HFF-Myc (cell line): ENCODE data around the gene ANKRD60.

Source experiments
- DNase-seq: peaks from one replicate; pipeline ENCODE4 v3.0.0-alpha.2; 2011; ENCODE audit warnings: low read depth; ENCODE audit errors: extremely low read depth
- H3K4me3 ChIP-seq: replicated peaks from 2 replicates; pipeline ENCODE4 v1.5.1; 2011; ENCODE audit warnings: low read depth, mild to moderate bottlenecking, control low read depth, low read length
- TF ChIP-seq, protein P1 (sequence below): IDR thresholded peaks from 2 replicates; pipeline ENCODE4 v1.5.1; 2012; ENCODE audit warnings: mild to moderate bottlenecking, low read depth, low read length, control low read depth; ENCODE audit errors: missing control alignments

The ANKRD60 gene

DNA sequence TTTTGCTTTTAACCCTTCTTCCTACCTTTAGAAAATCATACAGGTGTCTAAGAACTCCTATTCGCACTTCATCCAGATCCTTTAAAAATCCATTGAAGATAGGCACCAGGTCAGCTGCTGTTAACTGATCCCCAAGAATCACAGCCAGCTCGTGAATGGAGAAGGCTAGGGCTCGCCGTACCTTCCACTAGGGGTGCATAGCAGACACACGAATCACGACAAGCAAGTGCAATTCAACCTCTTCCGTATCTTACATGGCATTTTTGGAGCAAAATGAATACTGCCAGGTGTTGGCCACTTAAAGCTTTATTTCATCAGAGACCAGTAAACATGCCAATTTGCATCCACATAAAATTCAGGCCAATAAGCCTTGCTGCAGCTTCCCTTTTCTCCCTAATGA lies 10.8 kb upstream of the ANKRD60 start:
- no peak for DNase-seq
- TF ChIP-seq, protein P1, sequence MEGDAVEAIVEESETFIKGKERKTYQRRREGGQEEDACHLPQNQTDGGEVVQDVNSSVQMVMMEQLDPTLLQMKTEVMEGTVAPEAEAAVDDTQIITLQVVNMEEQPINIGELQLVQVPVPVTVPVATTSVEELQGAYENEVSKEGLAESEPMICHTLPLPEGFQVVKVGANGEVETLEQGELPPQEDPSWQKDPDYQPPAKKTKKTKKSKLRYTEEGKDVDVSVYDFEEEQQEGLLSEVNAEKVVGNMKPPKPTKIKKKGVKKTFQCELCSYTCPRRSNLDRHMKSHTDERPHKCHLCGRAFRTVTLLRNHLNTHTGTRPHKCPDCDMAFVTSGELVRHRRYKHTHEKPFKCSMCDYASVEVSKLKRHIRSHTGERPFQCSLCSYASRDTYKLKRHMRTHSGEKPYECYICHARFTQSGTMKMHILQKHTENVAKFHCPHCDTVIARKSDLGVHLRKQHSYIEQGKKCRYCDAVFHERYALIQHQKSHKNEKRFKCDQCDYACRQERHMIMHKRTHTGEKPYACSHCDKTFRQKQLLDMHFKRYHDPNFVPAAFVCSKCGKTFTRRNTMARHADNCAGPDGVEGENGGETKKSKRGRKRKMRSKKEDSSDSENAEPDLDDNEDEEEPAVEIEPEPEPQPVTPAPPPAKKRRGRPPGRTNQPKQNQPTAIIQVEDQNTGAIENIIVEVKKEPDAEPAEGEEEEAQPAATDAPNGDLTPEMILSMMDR = no peak
- no peak overlapping the region for H3K4me3 ChIP-seq

DNA sequence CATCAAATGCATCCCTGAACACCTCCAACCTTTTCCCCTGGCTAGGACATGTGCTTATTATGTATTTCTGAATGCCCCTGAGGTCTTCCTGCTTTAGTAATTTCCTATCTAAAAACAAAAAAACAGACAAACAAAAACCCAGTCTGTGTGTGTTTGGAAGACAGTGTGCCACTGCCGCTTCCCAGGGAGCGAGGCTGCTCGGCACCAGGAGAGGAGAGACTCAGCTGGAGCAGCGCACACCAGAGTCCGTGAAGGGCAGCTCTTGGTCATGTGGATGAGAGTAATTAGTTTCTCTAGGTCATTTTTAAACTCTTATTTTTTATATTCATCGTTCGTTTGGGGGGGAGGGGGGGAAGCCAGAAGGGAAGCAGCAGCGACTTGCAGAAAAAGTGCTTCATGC lies 10.0 kb upstream of the ANKRD60 start:
- TF ChIP-seq, protein P1 = no peak
- DNase-seq = no peak
- H3K4me3 ChIP-seq = no peak overlapping the region

DNA sequence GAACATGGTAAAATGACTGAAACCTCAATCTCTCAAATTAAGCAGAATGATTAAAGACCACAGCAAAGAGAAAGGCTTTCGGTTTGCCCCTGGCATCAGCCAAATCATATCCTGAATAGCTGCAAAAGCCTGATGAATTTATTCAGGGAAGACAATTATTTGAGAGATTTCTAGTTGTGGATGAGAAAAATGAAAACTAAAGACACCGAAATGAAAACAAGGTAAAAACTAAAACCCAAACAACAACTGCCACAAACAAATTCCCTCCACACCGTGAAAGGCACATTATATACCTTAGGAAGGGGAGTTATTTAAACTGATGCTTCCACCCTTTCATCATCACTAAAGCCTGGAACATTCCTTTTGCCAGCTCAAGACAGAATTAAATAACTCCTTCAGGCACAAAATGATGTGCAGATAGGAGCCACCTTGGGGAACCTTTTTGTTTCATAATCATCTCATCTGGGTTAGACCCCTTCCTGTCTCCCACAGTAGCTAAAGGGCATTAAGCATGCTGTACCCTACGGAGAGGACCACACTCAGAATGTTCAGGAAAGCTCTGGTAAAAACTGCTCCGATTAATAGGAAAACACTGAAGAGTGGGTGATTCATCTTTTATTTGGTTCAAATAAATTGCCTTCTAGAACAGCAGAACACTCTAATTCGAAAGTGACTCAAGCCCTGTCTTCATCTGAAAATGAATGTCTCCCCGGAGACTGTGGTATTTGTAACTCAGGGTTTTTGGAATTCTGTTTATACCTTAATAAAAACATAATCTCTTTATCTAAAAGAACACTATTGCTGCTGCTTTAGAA lies 9.1 kb upstream of the ANKRD60 start:
- no peak for DNase-seq
- TF ChIP-seq, protein P1 = no peak
- H3K4me3 ChIP-seq = peak overlapping the region; percentile 43; the same call in 1 of the 2 replicates

DNA sequence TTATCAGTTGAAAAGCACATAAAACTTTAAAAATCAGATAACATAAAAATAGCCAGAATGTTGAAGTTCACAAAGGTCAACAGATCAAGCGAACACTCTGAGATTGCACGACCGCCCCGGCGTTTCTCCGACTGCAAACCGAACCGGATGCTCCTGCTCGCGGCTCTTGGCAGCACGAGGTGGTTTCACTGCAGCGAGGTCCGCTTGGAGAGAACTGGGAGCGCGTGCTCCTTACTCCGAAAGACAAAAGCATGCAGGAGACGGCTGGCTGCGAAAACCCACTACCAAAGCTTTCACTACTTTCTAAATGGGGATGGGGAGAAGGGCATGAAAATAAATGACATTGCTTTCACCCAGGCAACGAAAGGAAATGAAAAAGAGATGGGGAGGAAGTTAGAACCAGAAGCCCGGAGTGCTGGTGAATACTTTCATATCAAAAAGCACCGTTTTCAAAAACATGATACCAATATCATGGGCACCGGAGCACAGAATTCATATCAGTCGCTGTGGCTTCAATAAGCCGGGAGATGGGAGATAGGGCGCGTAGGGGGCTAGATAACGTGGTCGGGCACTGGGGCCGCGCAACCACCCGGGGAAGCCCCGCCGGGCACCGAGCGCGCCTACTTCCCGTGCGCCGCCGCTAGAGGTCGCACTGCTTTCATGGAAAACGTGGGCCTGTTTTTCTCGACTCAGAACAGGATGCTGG lies 8.3 kb upstream of the ANKRD60 start:
- TF ChIP-seq, protein P1 = peak; percentile 95
- DNase-seq = peak; percentile 52
- H3K4me3 ChIP-seq = peak overlapping the region; percentile 43

DNA sequence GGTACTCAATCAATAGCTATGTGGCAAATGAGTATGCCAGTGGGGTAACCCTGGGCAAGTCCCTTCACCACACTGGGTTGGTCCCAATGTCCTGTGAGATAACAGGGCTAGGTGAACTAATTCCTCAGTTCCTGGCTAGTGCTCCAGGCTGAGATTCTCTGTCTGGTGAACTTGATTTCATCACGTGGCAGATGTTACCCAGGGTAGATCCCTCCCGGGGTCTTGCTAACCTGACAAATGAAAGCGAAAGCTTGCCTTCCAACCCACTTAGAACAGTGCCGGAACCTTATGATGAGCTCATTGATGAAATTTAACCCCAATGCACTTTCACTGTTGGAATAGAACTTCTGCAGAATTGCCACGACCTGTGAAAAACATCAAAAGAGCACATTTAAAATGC lies 6.6 kb upstream of the ANKRD60 start:
- TF ChIP-seq, protein P1 = no peak
- no peak for DNase-seq
- no peak overlapping the region for H3K4me3 ChIP-seq

DNA sequence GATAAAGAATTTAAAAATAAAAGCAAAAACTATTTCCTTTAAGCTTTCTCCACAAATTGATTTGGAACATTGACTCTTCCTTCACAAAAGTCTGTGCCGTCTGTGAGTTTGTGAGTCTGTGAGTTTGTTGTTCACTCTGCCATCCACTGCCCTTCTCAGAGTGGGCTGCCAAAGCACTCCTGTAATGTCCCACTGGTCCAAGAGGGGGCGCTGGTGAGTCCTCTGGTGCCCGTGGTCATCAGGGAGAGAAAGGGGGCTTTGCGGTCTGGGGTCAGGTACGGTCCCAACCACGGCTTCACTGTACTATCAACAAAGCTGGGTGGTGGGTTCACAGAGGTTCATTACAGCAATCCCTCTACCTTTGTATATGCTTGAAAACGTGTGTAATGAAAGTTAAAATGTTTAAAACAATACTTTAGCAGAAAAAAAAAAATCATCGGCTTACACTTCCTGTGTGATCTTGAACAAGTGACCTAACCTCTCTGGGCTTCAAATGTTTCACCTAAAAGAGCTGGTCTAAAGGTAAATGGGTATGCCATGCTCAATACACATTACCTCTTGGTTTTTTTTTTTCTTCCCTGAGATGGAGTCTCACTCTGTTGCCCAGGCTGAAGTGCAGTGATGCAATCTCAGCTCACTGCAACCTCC lies 5.6 kb upstream of the ANKRD60 start:
- H3K4me3 ChIP-seq = no peak overlapping the region
- TF ChIP-seq, protein P1 = peak; percentile 87
- DNase-seq = no peak
